ENCODE data around the gene MCC. TPM values are rescaled to one million over a fixed set of nuclear protein-coding genes. Genes with fewer than 3 reads are reported as not detected.

MCC gene
- total RNA-seq, 1 experiment from 2014 or later, result 7.6 TPM

DNA sequence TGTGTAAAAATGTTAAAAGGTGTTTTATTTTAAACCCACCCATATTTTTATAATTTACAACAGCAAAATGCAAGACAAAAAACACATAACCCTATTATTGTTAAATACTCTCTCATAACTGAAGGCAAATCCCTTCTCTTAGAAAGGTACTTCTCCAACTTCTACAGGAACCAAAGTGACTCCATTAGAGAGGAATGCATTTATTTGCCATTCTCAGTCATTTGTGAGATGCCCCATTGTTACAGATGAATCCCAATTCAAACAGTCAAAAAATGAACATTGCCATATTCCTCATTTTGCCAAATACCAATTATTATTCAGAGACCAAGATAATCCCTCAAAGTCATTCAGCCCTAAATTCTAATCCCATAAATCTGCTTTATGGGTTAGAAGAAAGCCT, 229.2 kb downstream of the MCC start:
- Histone ChIP-seq H3K79me2 (ENCODE audit: insufficient read depth, low read length) (no peaks in the 10 kb centered on the region), H4K8ac (replicated peaks; ENCODE audit: insufficient read length, low read depth, low read length) (no peak overlapping the region), H2BK15ac (ENCODE audit: low read depth, low read length) (no peak overlapping the region), H3T11ph (ENCODE audit: low read length) (no peak overlapping the region), H3K56ac (ENCODE audit: insufficient read length, low read depth, low read length) (no peak overlapping the region), H3K9ac (ENCODE audit: extremely low read depth, insufficient read length, low read length) (no peak overlapping the region), H3K27ac (ENCODE audit: insufficient read length, low read depth, low read length) (no peak overlapping the region), H3K4me2 (ENCODE audit: insufficient read depth, insufficient read length, low read length) (no peak overlapping the region), H3K4me1 (ENCODE audit: insufficient read depth, low read length) (no peaks in the 10 kb centered on the region), H3K23ac (ENCODE audit: insufficient read length, low read depth, low read length) (no peak overlapping the region), H3K79me1 (ENCODE audit: insufficient read depth, low read depth, low read length, poor library complexity, severe bottlenecking) (no peaks in the 10 kb centered on the region), H4K5ac (ENCODE audit: insufficient read length, low read depth, low read length) (no peak overlapping the region), H4K20me1 (ENCODE audit: control insufficient read depth, insufficient read depth, insufficient read length) (no peaks in the 10 kb centered on the region), H2BK5ac (ENCODE audit: insufficient read length, low read length) (no peak overlapping the region), H3K14ac (ENCODE audit: insufficient read depth, low read length) (no peak overlapping the region), H4K91ac (ENCODE audit: insufficient read length, low read depth, low read length) (no peak overlapping the region), H3K4ac (ENCODE audit: low read depth, low read length) (no peak overlapping the region), H2AFZ (ENCODE audit: low read length) (no peak overlapping the region), H2AK5ac (ENCODE audit: insufficient read length, low read length) (no peak overlapping the region), H3K9me3 (ENCODE audit: control insufficient read depth, low read depth, low read length) (no peaks in the 10 kb centered on the region), H3K27me3 (ENCODE audit: insufficient read depth, low read length) (no peaks in the 10 kb centered on the region), H2BK20ac (ENCODE audit: low read depth, low read length, poor library complexity, severe bottlenecking) (no peak overlapping the region), H2BK120ac (ENCODE audit: low read depth, low read length, poor library complexity, severe bottlenecking) (no peak overlapping the region), H3K23me2 (ENCODE audit: insufficient read length, low read depth, low read length, poor library complexity, severe bottlenecking) (no peaks in the 10 kb centered on the region), H2BK12ac (ENCODE audit: insufficient read length, low read depth, low read length) (no peak overlapping the region), H3K18ac (ENCODE audit: insufficient read length, low read depth, low read length) (no peak overlapping the region)
- no peak overlapping the region for H3K4me3 Mint-ChIP-seq
- TF ChIP-seq, protein P1, sequence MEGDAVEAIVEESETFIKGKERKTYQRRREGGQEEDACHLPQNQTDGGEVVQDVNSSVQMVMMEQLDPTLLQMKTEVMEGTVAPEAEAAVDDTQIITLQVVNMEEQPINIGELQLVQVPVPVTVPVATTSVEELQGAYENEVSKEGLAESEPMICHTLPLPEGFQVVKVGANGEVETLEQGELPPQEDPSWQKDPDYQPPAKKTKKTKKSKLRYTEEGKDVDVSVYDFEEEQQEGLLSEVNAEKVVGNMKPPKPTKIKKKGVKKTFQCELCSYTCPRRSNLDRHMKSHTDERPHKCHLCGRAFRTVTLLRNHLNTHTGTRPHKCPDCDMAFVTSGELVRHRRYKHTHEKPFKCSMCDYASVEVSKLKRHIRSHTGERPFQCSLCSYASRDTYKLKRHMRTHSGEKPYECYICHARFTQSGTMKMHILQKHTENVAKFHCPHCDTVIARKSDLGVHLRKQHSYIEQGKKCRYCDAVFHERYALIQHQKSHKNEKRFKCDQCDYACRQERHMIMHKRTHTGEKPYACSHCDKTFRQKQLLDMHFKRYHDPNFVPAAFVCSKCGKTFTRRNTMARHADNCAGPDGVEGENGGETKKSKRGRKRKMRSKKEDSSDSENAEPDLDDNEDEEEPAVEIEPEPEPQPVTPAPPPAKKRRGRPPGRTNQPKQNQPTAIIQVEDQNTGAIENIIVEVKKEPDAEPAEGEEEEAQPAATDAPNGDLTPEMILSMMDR (conservative IDR thresholded peaks at IDR 0.05), result no peak
- H3K27me3 Mint-ChIP-seq (ENCODE audit: low read depth), result no peaks in the 10 kb centered on the region; the same call in 1 of the 2 replicates
- H3K27ac Mint-ChIP-seq, result no peak overlapping the region
- peaks cover 2 to 23% (median 21%) of the 10 kb centered on the region in 3 experiments; a peak in 5 of 7 replicates for H3K36me3 Mint-ChIP-seq (ENCODE audit: insufficient read depth in 1 of 3, low read depth in 3 of 3)
- no peak for DNase-seq
- H3K4me1 Mint-ChIP-seq, result peaks cover 2 to 11% of the 10 kb centered on the region in 2 experiments; a peak in 3 of 4 replicates
- peaks cover 3 to 10% of the 10 kb centered on the region in 2 experiments; a peak in 4 of 5 replicates for H3K9me3 Mint-ChIP-seq

All from H9 (cell line).